HG03135 (cell line): ENCODE measurements around the gene DNAH5.

Source experiments
- ATAC-seq: cut with Tn5 transposase; IDR thresholded peaks from one replicate; pipeline ENCODE4 v1.9.1; 2021; ENCODE audit warnings: mild to moderate bottlenecking, moderate library complexity; ENCODE audit not compliant: unreplicated experiment

DNAH5 gene

GRCh38 chr5:13945271-13945670 is 783 bp upstream of the DNAH5 start:
- ATAC-seq = no peak

GRCh38 chr5:13943676-13944075 is 812 bp downstream of the DNAH5 start:
- ATAC-seq = no peak

- ATAC-seq = no peak
Observed at GRCh38 chr5:13941468-13941867, 3.0 kb downstream of the DNAH5 start.

- no peak for ATAC-seq
Observed at GRCh38 chr5:13939638-13940037, 4.8 kb downstream of the DNAH5 start.

- ATAC-seq = no peak
Observed at GRCh38 chr5:13934921-13935320, 9.6 kb downstream of the DNAH5 start.

GRCh38 chr5:13934125-13934524 is 10.4 kb downstream of the DNAH5 start:
- no peak for ATAC-seq

- no peak for ATAC-seq
Observed at GRCh38 chr5:13932561-13932960, 11.9 kb downstream of the DNAH5 start.

- ATAC-seq = no peak
Observed at GRCh38 chr5:13932011-13932410, 12.5 kb downstream of the DNAH5 start.

GRCh38 chr5:13930541-13931171 is 13.8 kb downstream of the DNAH5 start:
- no peak for ATAC-seq

- no peak for ATAC-seq
Observed at GRCh38 chr5:13926731-13927130, 17.8 kb downstream of the DNAH5 start.

- no peak for ATAC-seq
Observed at GRCh38 chr5:13921578-13921977, 22.9 kb downstream of the DNAH5 start.

GRCh38 chr5:13919786-13920185 is 24.7 kb downstream of the DNAH5 start:
- no peak for ATAC-seq

GRCh38 chr5:13919087-13919486 is 25.4 kb downstream of the DNAH5 start:
- ATAC-seq = no peak

- no peak for ATAC-seq
Observed at GRCh38 chr5:13917061-13917460, 27.4 kb downstream of the DNAH5 start.

- ATAC-seq = no peak
Observed at GRCh38 chr5:13913962-13914361, 30.5 kb downstream of the DNAH5 start.

GRCh38 chr5:13910637-13911288 is 33.7 kb downstream of the DNAH5 start:
- ATAC-seq = no peak

- ATAC-seq = no peak
Observed at GRCh38 chr5:13910201-13910600, 34.3 kb downstream of the DNAH5 start.

- no peak for ATAC-seq
Observed at GRCh38 chr5:13909271-13909670, 35.2 kb downstream of the DNAH5 start.

GRCh38 chr5:13898569-13898968 is 45.9 kb downstream of the DNAH5 start:
- no peak for ATAC-seq

- no peak for ATAC-seq
Observed at GRCh38 chr5:13878357-13878756, 66.1 kb downstream of the DNAH5 start.

GRCh38 chr5:13866792-13867191 is 77.7 kb downstream of the DNAH5 start:
- no peak for ATAC-seq

- ATAC-seq = no peak
Observed at GRCh38 chr5:13865312-13865711, 79.2 kb downstream of the DNAH5 start.

GRCh38 chr5:13860146-13860545 is 84.3 kb downstream of the DNAH5 start:
- no peak for ATAC-seq
